Glutamatergic neuron (in vitro differentiated cells): ENCODE measurements around the gene CD244. TPM values are rescaled to one million over a fixed set of nuclear protein-coding genes. Genes with fewer than 3 reads are reported as not detected.

Experiments
- DNase-seq: peaks from one replicate; pipeline ENCODE4 v3.0.0; 2022
- H3K27ac Mint-ChIP-seq: one replicate; pipeline ENCODE4 v1.8.0; 2020; ENCODE audit warnings: mild to moderate bottlenecking, mixed read lengths, inconsistent platforms; ENCODE audit not compliant: unreplicated experiment
- H3K27me3 Mint-ChIP-seq: one replicate; pipeline ENCODE4 v1.8.0; 2020; ENCODE audit warnings: mild to moderate bottlenecking, moderate library complexity, mixed read lengths, inconsistent platforms; ENCODE audit not compliant: unreplicated experiment
- H3K36me3 Mint-ChIP-seq: one replicate; pipeline ENCODE4 v1.8.0; 2020; ENCODE audit warnings: mild to moderate bottlenecking, mixed read lengths, inconsistent platforms; ENCODE audit not compliant: unreplicated experiment
- H3K4me1 Mint-ChIP-seq: one replicate; pipeline ENCODE4 v1.8.0; 2020; ENCODE audit warnings: mild to moderate bottlenecking, low read depth, mixed read lengths, inconsistent platforms; ENCODE audit not compliant: unreplicated experiment
- H3K4me3 Mint-ChIP-seq: one replicate; pipeline ENCODE4 v1.8.0; 2020; ENCODE audit warnings: mild to moderate bottlenecking, mixed read lengths, inconsistent platforms; ENCODE audit not compliant: unreplicated experiment
- H3K9me3 Mint-ChIP-seq: one replicate; pipeline ENCODE4 v1.8.0; 2020; ENCODE audit warnings: mild to moderate bottlenecking, moderate library complexity, mixed read lengths, inconsistent platforms; ENCODE audit not compliant: unreplicated experiment
- CTCF ChIP-seq: fragments of 200-600 bp; sonication (generic); IDR thresholded peaks from one replicate; pipeline ENCODE4 v1.5.0; 2021; ENCODE audit not compliant: partially characterized antibody, unreplicated experiment
- total RNA-seq: library from RNA; stranded (reverse); fragmentation: NEBNext Ultra II Directional; extraction: Animal tissue kit (Norgen Biotek cat#: 25700); gene quantifications from one replicate; pipeline ENCODE4 v1.2.1, GENCODE V29; 2021; ENCODE audit not compliant: unreplicated experiment

The CD244 gene
- total RNA-seq, 1 donor from 2014 or later = not detected

GRCh38 chr1:160813215-160813614, 49.5 kb downstream of the CD244 start:
- no peak overlapping the region for H3K4me3 Mint-ChIP-seq
- H3K27ac Mint-ChIP-seq = no peak overlapping the region
- H3K36me3 Mint-ChIP-seq = no peaks in the 10 kb centered on the region
- no peak for TF ChIP-seq CTCF
- peaks cover 2% of the 10 kb centered on the region for H3K4me1 Mint-ChIP-seq
- peaks cover 7% of the 10 kb centered on the region for H3K9me3 Mint-ChIP-seq
- DNase-seq = no peak
- no peaks in the 10 kb centered on the region for H3K27me3 Mint-ChIP-seq

- peaks cover 6% of the 10 kb centered on the region for H3K36me3 Mint-ChIP-seq
- peaks cover 2% of the 10 kb centered on the region for H3K27me3 Mint-ChIP-seq
- DNase-seq = no peak
- H3K27ac Mint-ChIP-seq = no peak overlapping the region
- H3K9me3 Mint-ChIP-seq = peaks cover 10% of the 10 kb centered on the region
- no peak for TF ChIP-seq CTCF
- H3K4me3 Mint-ChIP-seq = no peak overlapping the region
- no peaks in the 10 kb centered on the region for H3K4me1 Mint-ChIP-seq
Measured at GRCh38 chr1:160811147-160811546, 51.5 kb downstream of the CD244 start.

- no peaks in the 10 kb centered on the region for H3K4me1 Mint-ChIP-seq
- peaks cover 2% of the 10 kb centered on the region for H3K27me3 Mint-ChIP-seq
- peaks cover 10% of the 10 kb centered on the region for H3K9me3 Mint-ChIP-seq
- no peak for TF ChIP-seq CTCF
- DNase-seq = no peak
- no peak overlapping the region for H3K27ac Mint-ChIP-seq
- peaks cover 6% of the 10 kb centered on the region for H3K36me3 Mint-ChIP-seq
- no peak overlapping the region for H3K4me3 Mint-ChIP-seq
Measured at GRCh38 chr1:160810486-160810885, 52.2 kb downstream of the CD244 start.

GRCh38 chr1:160808289-160808688, 54.4 kb downstream of the CD244 start:
- Mint-ChIP-seq H3K27ac (no peak overlapping the region), H3K27me3 (peaks cover 2% of the 10 kb centered on the region), H3K4me1 (no peaks in the 10 kb centered on the region), H3K36me3 (peaks cover 6% of the 10 kb centered on the region), H3K4me3 (no peak overlapping the region), H3K9me3 (peaks cover 6% of the 10 kb centered on the region)
- no peak for DNase-seq
- no peak for TF ChIP-seq CTCF

- TF ChIP-seq CTCF = no peak
- Mint-ChIP-seq H3K27ac (no peak overlapping the region), H3K27me3 (peaks cover 2% of the 10 kb centered on the region), H3K4me1 (no peaks in the 10 kb centered on the region), H3K36me3 (peaks cover 6% of the 10 kb centered on the region), H3K4me3 (no peak overlapping the region), H3K9me3 (peaks cover 6% of the 10 kb centered on the region)
- DNase-seq = no peak
Measured at GRCh38 chr1:160807738-160808137, 54.9 kb downstream of the CD244 start.
